Hematopoietic multipotent progenitor cell treated with erythropoietin and hydrocortisone succinate and interleukin-3 and kit ligand, for 6 days (in vitro differentiated cells): Measurements from ENCODE around the gene PNLIPRP2.

Experiments used
- DNase-seq: peaks from one replicate; pipeline ENCODE4 v3.0.0-alpha.2; 2015

PNLIPRP2 gene

DNA sequence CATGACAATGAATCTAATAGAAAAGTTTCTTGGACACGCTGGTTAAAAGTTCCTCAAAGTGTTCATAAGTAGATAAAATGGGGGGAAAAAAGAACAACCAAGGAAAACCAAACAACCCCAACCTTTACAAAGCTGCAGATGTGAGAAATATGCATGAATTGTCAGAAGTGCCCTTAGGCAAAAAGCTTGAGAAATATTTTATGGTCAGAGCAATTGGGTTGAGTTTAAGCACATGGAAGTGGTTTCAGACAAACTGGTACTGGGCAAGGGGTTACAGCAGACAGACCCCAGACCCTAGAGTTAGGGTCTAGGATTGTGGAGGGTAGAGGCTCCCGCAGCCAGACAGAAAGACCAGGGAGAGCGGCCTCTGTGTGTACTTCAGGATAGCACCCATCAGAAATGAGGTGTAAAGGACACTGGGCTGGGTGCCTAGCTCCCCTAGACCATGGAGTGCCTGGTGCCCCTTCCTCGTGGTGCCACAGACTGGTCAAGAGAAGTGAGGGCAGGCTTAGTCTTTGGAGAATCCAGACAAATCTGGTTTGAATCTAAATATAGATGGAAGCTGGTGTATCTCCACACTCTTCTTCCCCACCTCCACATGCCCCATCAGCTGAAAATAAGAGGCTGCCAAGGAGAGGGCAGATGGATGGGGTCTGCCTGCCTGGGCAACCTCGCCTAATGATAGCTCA is 37.3 kb downstream of the PNLIPRP2 start:
- DNase-seq = no peak

DNA sequence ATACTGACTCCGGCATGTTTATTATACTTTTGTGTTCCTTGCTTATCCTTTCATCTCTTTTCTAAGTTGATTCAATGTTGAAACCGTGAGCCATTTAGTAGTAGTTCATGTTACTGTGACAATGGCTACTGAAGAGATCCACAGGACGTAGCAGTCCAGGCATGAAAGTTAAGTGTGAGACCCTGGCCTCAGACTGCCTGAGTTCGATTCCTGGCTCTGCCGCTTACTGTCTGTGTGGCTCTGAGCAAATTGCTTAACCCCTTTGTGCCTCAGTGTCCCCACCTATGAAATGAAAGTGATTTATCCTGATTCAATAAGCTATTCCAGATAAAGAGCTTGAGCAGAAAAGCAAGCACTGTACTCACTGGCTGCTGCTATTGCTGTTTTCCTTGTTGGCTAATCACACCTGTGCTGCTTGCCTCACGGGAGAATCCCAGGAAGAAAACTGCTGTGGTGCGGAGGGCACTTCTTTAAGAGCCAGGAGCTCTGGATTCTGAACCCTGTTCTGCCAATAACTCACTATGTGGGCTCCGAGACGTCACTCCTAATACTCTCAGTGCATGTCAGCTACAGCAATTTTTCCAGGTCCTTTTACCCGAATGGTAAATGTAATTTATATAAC is 38.4 kb downstream of the PNLIPRP2 start:
- DNase-seq = no peak

DNA sequence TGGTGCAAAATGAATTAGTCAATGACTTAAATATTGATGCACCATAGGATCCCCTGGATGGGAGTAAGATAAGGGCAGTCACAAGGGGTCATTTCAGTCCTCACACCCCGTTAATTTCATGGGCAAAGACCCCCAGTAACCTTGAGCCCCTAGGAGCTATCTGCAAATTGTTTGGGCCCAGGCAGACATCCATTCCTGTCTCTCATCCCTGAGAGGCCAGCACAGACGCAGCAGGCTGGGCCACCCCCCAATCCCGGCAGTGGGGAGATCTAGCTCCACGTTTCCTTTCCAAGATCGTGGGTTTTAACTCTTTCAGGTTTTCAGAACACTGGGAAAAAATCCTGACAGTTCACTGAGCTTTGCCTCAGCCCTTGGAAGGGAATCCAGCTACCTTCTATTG is 40.1 kb downstream of the PNLIPRP2 start:
- DNase-seq = no peak

DNA sequence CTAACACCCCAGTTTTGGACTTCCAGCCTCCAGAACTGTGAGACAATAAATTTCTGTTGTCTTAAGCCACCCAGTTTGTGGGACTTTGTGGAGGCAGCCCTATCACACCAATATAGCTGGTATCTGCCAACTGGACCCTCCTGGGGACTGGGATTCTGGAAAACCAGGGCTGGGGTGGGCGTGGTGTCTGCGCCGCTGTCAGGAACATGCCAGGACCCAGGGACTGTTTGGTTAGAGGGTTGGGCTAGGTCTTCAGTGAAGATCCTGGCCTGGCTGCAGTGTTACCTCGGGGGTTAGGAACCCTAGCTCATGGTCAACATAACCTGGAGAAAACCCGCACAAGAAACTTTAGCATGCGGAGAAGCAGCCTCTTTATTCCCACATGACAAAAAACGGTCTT is 42.6 kb downstream of the PNLIPRP2 start:
- DNase-seq = no peak

DNA sequence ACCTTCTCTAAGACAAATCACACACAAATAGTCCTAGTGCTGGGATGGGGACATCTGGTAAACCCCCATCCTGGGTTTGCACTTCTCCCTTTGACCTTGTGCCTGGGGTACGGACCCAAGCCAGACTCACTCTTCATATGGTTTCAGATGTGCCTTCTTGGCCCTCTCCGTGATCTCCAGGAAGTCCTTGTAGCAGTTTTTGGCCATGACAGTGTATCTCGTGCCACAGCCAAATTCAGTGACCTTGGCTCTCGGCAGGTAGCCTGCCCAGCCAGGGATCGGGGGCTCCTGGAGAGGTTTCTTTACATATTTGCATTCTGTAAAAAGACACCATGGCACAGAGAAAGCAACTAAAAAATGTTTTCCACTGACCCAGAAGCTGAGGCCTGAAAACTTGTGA is 43.9 kb downstream of the PNLIPRP2 start:
- no peak for DNase-seq

DNA sequence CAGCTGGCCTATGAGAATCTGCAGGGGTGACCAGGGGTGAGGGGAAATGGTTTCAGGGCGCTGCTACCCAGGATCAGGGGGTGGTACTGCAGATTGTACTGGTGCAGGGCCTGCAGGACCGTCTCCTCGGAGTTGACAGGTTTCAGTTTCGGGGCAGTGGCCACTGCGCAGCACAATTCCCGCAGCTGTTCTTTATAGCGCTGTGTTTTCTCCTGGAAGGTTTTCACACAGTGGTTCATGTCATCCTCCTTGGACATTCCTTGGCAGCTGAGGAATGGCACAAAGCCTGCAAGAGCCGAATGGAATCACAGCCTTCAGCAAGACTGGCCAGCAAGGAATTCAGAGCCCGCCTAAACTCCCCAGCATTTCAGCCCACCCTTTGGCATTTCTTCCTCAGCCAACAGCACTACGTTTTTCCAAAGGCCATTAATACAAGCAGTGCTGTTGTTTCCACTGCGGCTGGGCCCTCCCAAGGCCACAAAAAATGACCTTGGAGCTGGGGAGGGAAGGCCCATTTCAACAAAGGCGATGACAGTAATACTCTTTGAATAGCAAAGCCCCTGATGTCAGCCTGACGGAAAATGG is 44.9 kb downstream of the PNLIPRP2 start:
- DNase-seq = no peak

DNA sequence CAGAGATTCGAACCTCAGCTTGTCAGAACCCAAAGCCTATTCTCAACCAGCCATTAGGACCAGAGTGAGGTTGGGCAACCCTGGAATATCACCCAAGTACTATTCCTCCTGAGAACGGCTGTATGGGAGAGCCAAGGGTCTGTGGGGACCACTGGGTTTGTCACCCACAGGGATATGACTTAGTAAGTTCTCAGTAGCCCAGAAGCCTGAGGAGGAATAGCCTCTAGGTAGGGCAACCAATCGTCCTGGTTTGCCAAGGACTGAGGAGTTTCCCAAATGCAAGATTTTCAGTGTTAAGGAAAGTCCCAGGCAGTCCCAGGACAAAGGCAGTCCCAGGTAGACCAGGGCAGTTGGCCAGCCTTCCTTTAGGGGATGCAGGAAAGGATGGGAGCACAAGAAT is 46.7 kb downstream of the PNLIPRP2 start:
- DNase-seq = no peak

DNA sequence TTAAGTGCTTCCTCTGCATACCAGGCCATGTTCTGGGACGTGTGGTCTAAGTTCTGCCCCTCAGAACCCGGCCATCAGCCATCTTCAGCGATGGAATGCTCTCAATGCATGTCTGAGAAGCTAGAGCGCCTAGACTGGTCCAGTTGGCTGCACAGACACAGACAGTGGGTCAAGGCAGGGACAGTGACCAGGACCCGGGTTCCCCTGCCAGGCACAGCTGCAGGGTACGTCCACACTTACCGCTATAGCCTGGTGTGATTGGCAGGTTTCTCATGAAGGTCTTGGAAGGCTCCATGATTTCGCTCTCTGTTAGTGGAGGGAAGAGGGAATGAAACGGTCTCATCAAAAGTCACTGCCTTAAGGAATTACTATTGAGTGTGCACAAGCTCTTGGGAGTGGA is 47.3 kb downstream of the PNLIPRP2 start:
- DNase-seq = no peak

DNA sequence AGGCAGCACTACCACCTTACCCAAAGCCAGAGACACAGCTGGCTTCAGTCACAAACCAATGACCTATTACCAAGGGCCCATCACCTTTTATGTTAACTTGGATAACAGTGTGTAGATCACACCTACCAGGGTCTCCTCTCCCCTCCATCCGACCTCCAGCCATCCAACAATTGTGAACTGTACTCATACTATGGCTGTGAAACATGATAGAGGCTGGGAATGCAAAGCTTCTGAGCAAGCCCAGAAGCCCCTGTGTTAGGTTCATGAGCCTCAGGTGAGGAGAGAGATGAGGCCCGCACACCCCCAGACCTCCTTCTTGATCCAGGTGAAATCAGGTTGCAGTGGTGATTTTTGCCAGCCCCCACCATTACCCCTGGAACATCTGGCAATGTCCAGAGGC is 47.7 kb downstream of the PNLIPRP2 start:
- no peak for DNase-seq

DNA sequence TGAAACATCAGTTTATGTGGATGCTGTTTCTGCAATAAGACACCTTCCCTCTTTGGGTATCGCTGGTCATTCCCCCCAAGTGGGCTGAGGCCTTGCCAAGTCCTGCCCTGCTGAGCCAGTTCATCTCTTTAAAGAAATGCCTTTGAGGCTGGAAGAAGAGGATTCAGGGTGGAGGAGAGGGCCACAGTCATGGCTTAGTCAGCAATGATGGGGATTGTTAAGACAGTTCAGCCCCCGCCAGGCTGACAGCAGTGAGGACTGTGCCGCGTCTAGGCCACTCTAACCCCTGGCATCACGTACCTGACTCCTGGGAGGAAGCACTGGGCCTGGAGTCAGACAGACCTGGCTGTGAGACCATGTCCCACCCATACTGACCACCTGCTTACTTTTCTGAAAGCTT is 48.3 kb downstream of the PNLIPRP2 start:
- DNase-seq = no peak

DNA sequence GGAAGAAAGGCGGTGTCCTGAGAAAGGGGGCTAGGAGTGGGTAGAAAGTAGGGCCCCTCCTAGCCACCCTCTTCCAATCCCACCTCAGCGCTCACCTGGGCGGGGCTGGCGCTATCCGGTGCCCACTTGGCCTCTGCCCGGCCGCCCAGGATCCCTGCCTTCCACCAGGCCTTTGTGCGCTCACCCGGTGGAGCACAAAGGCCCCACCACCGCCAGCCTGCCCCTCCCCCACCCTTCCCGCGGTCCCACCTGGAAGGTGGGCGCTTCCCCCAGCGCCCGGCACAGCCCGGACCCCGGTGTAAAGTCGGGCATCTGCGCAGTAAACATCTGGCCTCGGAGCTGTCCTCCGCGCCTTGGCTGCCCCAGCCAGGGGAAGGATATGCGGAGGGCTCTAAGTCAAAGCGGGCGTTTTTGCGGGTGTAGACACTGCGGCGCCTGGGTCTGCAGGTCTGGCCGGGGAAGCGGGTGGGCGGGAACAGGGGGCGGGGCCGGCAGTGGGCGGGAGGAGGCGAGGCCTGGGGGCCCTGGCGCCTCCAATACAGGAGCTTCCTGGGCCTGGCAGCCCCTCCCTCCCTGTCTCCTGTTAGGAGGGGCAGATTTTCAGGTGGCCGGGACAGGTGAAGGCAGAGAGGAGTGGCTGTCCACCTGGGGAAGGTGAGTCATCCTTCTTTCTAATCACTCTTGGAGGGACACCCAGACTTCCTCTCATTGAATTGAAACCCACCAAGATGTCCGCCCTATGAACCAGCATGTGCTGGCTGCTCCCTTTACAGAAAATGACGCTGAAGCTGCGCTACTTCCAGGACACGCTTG is 49.3 kb downstream of the PNLIPRP2 start:
- no peak for DNase-seq

DNA sequence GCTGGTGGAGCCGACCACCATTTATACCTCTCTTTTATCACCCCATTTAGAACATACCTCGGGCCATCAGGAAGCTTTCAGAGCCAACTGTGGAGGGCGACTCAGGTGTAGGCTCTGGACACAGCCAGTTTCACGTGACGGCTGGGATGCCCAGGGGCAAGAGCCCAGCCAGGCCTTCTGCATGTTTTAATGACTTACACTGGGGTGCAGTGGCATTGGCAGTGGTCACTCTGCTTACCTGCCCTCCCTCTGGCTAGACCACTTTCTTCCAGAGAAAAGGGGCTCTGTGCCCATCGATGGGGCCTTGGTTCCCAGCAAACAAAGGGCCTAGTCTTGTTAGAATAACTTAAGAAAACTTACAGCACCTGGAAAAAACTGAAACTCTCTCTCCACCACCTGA is 50.0 kb downstream of the PNLIPRP2 start:
- DNase-seq = no peak

DNA sequence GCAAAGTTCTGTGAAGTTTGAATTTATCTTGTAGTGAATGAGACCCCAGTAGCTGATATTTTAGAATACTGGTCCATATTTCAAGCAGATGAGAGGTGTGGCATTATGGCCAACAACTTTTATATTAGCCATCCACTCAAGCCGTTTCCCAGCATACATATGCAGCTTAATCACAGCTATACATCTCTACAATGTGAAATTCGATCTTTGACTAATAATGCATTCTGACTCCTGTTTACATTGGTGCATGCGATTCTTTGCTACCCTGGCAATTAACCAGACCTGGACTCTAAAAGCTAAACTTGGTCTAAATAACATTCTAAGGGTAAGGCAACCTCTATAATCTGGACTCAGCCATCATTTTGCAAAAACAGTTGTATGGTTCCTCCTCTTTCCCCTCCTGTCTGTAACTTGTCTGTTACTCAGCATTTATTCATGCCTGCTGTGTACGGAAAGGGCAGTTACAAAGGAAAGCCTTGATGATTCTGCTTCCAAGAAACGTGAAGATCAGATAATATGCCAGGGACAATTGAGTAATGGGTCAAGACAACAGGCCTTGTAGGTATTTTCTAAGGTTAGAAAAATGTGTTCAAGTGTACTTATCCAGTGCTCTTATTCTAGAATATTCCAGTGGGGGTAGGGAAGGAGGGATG is 50.6 kb downstream of the PNLIPRP2 start:
- DNase-seq = peak; percentile 46

DNA sequence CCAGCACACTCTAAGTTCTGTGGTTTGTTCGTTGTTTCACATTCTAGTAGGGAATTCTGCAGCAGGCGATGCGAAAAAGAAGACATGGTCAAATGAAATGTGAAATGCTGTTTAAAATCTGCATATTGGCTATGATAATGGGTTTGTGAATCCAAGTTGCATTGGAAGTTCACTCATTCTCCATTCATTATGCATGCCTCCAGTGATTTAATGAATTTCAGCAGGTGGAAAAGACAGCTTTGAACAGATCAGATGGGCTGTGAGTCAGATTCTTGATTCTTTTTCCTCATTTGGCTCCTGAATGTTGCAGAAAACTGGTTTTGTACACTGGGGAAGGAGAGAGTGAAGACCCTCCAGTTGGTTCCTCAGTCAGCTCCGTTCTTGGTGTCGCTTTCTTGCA is 52.1 kb downstream of the PNLIPRP2 start:
- no peak for DNase-seq

DNA sequence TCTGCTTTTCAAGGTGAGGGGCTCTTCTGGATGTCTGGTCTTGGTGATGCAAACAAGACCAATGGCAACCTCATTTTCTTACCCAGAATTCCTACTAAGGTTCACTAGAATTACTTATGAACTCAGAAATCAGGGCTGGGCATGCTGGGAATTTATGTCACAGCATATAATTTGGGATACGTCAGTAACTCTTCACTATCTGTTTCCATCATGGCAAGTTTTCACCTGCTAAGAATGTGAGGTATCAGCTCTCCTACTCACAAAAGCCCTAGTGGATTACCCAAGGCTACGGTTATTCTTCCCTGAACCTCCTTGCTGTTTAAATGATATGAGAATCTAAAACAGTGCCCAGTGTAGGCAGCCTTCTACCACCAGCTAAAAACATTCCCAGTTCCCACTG is 53.1 kb downstream of the PNLIPRP2 start:
- no peak for DNase-seq

DNA sequence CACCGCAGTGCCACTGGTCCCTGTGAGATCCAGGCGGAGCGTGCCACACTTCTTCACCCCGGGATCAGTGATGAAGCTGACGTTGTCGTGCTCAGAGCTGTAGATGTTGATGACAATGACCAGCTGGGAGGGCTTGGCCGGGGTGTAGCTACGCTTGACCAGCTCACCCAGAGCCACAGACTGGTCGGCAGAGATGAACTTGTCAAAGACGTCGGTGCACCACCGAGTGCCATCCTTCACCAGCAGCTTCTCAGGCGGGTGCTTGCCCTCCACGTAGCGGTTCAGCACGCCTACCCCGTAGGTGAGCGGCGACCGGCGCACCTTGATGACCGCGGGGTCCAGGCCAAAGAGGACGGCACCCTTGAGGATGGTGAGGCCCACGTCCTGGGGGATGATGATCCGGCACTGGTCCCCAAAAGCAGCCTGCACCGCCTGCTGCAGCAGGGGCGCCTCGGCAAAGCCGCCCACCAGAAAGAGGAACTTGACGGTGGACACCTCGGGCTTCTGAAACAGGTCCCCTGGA is 54.2 kb downstream of the PNLIPRP2 start:
- no peak for DNase-seq

DNA sequence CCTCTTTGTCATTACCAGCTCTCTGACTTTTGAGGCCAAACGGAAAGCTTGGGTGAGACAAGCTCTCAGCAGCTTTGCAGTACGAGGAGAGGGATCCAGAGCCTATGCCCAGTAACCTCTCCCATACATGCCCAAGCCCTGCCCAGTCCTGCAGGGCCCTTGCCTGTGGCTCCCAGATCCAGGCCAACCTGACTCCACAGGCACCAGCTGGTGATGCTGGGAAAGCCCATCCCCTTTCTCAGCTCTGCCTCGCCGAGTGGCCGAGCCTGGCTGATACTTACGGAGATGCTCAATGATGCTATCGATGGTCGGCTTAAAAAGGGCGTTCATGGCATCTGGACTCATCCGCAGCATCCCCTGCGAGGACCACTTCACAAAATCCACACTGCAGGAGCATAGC is 55.4 kb downstream of the PNLIPRP2 start:
- DNase-seq = no peak

DNA sequence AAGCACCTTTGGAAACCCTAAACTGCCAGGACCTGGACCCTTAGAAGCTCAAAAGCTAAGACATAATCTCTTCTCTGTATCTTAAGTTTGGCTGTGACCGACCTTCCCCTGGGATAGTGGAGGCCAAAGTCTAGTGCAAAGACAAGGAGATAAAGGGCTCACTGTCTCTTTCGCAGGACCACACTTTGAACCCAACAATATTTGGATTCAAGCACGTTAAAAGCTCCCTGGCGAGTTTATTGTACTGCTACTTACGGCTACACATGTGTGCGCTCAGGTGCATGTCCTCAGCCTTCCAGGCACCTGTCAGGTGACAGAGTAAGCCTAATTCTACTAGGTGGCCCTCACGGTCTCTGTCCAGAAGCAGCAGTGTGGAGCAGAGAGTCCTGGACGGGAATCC is 55.9 kb downstream of the PNLIPRP2 start:
- no peak for DNase-seq

DNA sequence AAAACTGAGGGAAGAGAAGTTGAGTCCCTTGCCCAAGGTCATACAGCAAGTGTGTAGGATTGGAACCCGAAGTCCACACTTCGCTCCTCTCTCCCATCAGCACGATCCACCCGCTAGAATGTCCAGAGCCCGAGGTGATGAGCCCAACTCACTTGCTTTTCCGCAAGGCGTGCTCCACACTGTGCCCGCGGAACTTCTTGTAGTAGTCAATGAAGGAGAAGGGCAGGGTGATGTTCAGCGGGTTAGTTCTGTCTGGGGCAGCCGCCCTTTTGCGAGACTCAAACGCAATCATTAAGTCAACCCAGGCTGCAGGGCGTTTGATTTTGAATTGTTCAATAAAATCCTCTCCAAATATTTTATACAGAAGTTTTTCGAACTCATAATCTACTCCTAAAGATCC is 58.6 kb downstream of the PNLIPRP2 start:
- DNase-seq = no peak

DNA sequence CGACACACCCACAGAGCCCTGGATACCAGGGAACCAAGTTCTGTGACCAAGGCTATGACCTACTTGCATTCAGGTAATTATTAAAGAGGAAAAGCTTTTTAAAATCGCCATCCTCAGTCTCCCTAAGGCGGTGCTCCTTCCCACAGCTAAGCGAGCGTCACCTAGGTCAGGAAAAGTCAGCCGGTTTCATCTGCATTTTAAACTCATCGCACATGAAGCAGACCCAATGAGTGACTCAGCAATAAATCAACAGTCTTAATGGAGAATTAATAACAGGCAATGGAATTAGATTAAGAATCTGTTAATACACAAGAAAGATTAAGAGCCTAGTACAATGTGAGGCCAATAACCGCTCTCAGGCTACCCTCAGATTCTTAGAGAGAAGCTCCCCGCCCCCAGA is 62.4 kb downstream of the PNLIPRP2 start:
- DNase-seq = no peak

DNA sequence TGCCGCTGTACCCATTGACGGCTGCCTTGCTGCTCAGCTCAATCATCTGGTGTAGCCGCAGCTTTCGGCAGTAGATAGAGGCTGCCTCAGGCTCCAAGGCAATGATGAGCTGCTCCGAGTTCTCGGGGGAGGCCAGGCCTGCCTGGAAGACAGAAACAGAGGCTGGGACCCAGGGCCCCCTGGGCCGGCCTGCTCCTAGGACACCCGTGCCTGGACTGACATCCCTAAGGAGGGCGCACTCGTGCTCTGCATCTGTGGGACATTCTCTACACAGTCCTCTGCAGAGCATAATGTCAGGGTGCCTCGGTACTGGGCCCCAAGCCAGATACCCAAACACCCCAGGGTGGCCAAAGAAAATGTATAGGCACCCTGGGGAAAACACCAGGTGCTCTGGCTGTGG is 63.1 kb downstream of the PNLIPRP2 start:
- DNase-seq = no peak

DNA sequence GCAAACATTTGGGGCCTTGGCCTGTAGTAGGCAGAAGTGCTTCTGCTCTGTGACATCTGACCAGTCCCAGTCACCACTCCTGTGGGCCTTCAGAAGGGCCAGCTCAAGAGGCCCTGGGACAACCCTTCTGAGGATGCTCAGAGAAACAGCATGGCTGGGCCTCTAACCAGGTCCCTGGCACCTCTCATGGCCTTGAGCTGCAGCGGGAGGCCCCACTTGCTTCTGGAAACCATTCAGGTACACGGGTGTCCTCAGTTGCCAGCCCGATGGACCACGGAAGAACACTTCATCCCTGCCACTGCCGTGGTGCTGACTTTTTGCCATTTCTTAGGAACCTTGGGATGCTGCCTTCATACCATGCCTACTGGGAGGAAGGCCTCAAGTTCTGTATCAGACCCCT is 64.0 kb downstream of the PNLIPRP2 start:
- DNase-seq = no peak

DNA sequence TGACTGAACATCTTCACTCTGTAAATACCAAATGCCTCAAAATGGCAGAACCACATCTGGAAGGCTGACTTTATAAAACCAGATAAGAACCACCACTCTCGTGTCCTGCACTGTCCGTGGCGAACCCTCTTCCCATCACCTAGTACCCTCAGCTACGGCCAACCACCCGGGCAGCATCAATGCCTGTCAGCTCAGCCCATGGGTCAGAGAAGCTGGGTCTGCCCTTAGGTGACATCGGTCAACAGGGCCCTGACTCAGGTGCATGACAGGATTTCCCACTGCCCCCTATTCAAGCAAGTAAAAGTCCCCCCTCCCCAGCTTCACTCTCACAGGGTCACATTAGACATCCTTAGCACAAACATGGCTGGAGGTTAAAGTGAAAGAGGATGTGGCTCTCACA is 65.1 kb downstream of the PNLIPRP2 start:
- no peak for DNase-seq
